Fibroblast of the aortic adventitia (primary cell): ENCODE results near the gene SNURF. TPM values are rescaled to one million over a fixed set of nuclear protein-coding genes. Genes with fewer than 3 reads are reported as not detected.
"Not testable (repeated sequence)": the region's sequence is repeated elsewhere in the genome, so short reads cannot be mapped to it uniquely, and the experiment has no call there.

ENCODE experiments used
- DNase-seq: peaks from one replicate; pipeline ENCODE4 v3.0.0-alpha.2; 2010; ENCODE audit warnings: low read depth
- H3K4me3 ChIP-seq: 2 replicates; pipeline ENCODE4 v1.5.1; 2011; ENCODE audit warnings: low read depth, mild to moderate bottlenecking, control low read depth, low read length, moderate library complexity
- CTCF ChIP-seq: IDR thresholded peaks from 2 replicates; pipeline ENCODE4 v1.5.1; 2011; ENCODE audit warnings: mild to moderate bottlenecking, low read length, control low read depth, inconsistent platforms; ENCODE audit not compliant: insufficient read depth
- total RNA-seq: library from RNA; depleted of rRNA; stranded (reverse); fragments of >200 nt; gene quantifications from 2 replicates; pipeline ENCODE4 v1.2.3, GENCODE V29; 2012; ENCODE audit warnings: low replicate concordance

Gene SNURF
- total RNA-seq: 5.9 and 8.7 TPM in 2 replicates

- DNase-seq: peak; percentile 66
- peak within 1 kb of the TSS; percentile 89 for H3K4me3 ChIP-seq
- no peak for TF ChIP-seq CTCF
These were observed at the start of gene SNURF, which contains the start of gene SNRPN for GRCh38 chr15:24954783-24955530. Gene SNURF, plus strand, starts transcription at chr15:24954987. Its CDS starts 62 bp downstream, at chr15:24955049. Gene SNRPN, plus strand, starts transcription at chr15:24954987. Its CDS starts 19,467 bp downstream, at chr15:24974454.

DNA sequence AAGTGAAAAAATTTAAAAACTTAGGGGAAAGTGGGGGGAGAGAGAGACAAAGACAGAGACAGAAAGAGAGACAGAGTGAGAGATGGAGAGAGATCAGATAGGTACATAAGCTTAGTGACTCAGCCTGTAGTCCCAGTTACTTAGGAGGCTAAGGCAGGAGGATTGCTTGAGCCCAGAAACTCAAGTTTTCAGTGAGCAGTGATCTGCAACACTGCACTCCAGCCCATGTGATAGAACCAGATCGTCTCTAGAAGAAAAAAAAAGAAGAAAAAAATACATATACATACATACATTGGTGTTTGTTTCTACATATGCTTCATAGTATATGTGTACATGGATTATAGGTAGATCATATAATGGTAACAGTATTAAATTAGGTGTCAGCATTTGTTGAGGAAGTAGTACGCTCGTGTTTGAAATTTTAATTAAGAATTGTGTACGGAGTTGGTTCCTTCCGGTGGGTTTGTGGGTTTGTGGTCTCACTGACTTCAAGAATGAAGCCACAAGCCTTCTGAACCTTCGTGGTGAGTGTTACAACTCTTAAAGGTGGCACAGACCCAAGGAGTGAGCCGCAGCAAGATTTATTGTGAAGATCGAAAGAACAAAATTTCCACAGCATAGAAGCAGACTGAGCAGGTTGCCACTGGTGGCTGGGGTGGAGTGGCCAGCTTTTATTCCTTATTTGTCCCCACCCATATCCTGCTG, 38.3 kb upstream of the SNURF start:
- H3K4me3 ChIP-seq: no peak overlapping the region
- TF ChIP-seq CTCF: no peak
- DNase-seq: no peak

- no peak for TF ChIP-seq CTCF
- no peak overlapping the region for H3K4me3 ChIP-seq
- no peak for DNase-seq
These were observed 37.4 kb upstream of the SNURF start for GRCh38 chr15:24917431-24917830.

- no peak for TF ChIP-seq CTCF
- H3K4me3 ChIP-seq: no peak overlapping the region
- no peak for DNase-seq
These were observed 35.3 kb upstream of the SNURF start for GRCh38 chr15:24919446-24919845.

DNA sequence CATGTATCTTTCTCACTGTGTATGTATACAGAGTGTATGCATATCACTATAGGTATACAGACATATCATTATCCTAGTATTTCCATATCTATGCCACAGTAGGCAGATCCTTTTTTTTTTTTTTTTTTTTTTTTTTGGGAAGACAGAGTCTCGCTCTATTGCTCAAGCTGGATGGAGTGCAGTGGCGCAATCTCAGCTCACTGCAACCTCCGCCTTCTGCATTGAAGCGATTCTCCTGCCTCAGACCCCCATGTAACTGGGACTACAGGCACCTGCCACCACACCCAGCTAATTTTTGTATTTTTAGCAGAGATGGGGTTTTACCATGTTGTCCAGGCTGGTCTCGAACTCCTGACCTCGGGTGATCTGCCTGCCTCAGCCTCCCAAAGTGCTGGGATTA, 32.0 kb upstream of the SNURF start:
- H3K4me3 ChIP-seq, DNase-seq: not testable (repeated sequence)

GRCh38 chr15:24924153-24924552, 30.6 kb upstream of the SNURF start:
- no peak overlapping the region for H3K4me3 ChIP-seq
- no peak for TF ChIP-seq CTCF
- DNase-seq: no peak

DNA sequence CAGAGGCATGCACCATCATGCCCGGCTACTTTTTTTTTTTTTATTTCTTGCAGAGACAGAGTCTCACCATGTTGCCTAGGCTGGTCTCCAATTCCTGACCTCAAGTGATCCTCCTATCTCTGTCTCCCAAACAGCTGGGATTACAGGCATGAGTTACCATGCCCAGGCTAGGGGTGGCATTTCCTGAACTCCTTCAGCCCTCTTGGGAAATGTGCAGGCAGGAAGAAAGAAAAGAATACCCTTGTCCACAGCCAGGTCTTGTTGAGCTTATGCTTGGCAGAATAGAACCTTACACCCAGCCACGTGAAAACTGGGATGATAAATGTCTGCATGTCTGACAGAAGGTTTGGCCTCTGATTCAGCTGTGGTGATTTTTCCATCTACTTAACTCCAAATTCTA, 30.2 kb upstream of the SNURF start:
- no peak for DNase-seq
- no peak overlapping the region for H3K4me3 ChIP-seq
- TF ChIP-seq CTCF: no peak

- DNase-seq, H3K4me3 ChIP-seq: not testable (repeated sequence)
These were observed 22.7 kb upstream of the SNURF start for GRCh38 chr15:24931874-24932732.
